ENCODE results near the gene SLC43A2.

- TF ChIP-seq POLR2A (IDR thresholded peaks at IDR 0.05) (no peak), CTCF (IDR thresholded peaks at IDR 0.05) (no peak)
Measured at GRCh38 chr17:1623057-1623630, 5.5 kb downstream of the SLC43A2 start.
